ENCODE data around the gene MBOAT2. TPM values are rescaled to one million over a fixed set of nuclear protein-coding genes. Genes with fewer than 3 reads are reported as not detected.

The MBOAT2 gene
- total and polyA plus RNA-seq, 2 of the 13 experiments (the other 11 are each of a cell fraction or from before 2014, with no cell fraction given): 0.11 to 0.36 TPM

- TF ChIP-seq, protein P1, sequence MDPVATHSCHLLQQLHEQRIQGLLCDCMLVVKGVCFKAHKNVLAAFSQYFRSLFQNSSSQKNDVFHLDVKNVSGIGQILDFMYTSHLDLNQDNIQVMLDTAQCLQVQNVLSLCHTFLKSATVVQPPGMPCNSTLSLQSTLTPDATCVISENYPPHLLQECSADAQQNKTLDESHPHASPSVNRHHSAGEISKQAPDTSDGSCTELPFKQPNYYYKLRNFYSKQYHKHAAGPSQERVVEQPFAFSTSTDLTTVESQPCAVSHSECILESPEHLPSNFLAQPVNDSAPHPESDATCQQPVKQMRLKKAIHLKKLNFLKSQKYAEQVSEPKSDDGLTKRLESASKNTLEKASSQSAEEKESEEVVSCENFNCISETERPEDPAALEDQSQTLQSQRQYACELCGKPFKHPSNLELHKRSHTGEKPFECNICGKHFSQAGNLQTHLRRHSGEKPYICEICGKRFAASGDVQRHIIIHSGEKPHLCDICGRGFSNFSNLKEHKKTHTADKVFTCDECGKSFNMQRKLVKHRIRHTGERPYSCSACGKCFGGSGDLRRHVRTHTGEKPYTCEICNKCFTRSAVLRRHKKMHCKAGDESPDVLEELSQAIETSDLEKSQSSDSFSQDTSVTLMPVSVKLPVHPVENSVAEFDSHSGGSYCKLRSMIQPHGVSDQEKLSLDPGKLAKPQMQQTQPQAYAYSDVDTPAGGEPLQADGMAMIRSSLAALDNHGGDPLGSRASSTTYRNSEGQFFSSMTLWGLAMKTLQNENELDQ (CRISPR knock-in tag; IDR thresholded peaks at IDR 0.05; ENCODE audit: borderline replicate concordance): no peak
- no peak for TF ChIP-seq ZSCAN29 (CRISPR knock-in tag; conservative IDR thresholded peaks at IDR 0.05)
- no peak for TF ChIP-seq ZNF329 (CRISPR knock-in tag; IDR thresholded peaks at IDR 0.05; ENCODE audit: low read depth)
- TF ChIP-seq, protein P2, sequence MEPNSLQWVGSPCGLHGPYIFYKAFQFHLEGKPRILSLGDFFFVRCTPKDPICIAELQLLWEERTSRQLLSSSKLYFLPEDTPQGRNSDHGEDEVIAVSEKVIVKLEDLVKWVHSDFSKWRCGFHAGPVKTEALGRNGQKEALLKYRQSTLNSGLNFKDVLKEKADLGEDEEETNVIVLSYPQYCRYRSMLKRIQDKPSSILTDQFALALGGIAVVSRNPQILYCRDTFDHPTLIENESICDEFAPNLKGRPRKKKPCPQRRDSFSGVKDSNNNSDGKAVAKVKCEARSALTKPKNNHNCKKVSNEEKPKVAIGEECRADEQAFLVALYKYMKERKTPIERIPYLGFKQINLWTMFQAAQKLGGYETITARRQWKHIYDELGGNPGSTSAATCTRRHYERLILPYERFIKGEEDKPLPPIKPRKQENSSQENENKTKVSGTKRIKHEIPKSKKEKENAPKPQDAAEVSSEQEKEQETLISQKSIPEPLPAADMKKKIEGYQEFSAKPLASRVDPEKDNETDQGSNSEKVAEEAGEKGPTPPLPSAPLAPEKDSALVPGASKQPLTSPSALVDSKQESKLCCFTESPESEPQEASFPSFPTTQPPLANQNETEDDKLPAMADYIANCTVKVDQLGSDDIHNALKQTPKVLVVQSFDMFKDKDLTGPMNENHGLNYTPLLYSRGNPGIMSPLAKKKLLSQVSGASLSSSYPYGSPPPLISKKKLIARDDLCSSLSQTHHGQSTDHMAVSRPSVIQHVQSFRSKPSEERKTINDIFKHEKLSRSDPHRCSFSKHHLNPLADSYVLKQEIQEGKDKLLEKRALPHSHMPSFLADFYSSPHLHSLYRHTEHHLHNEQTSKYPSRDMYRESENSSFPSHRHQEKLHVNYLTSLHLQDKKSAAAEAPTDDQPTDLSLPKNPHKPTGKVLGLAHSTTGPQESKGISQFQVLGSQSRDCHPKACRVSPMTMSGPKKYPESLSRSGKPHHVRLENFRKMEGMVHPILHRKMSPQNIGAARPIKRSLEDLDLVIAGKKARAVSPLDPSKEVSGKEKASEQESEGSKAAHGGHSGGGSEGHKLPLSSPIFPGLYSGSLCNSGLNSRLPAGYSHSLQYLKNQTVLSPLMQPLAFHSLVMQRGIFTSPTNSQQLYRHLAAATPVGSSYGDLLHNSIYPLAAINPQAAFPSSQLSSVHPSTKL (CRISPR knock-in tag; IDR thresholded peaks at IDR 0.05): peak; percentile 98
- TF ChIP-seq ERF (CRISPR knock-in tag; IDR thresholded peaks at IDR 0.05): peak; percentile 78
- TF ChIP-seq, protein P3, sequence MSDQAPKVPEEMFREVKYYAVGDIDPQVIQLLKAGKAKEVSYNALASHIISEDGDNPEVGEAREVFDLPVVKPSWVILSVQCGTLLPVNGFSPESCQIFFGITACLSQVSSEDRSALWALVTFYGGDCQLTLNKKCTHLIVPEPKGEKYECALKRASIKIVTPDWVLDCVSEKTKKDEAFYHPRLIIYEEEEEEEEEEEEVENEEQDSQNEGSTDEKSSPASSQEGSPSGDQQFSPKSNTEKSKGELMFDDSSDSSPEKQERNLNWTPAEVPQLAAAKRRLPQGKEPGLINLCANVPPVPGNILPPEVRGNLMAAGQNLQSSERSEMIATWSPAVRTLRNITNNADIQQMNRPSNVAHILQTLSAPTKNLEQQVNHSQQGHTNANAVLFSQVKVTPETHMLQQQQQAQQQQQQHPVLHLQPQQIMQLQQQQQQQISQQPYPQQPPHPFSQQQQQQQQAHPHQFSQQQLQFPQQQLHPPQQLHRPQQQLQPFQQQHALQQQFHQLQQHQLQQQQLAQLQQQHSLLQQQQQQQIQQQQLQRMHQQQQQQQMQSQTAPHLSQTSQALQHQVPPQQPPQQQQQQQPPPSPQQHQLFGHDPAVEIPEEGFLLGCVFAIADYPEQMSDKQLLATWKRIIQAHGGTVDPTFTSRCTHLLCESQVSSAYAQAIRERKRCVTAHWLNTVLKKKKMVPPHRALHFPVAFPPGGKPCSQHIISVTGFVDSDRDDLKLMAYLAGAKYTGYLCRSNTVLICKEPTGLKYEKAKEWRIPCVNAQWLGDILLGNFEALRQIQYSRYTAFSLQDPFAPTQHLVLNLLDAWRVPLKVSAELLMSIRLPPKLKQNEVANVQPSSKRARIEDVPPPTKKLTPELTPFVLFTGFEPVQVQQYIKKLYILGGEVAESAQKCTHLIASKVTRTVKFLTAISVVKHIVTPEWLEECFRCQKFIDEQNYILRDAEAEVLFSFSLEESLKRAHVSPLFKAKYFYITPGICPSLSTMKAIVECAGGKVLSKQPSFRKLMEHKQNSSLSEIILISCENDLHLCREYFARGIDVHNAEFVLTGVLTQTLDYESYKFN (CRISPR knock-in tag; conservative IDR thresholded peaks at IDR 0.05): peak; percentile 96
- TF ChIP-seq GATAD1 (CRISPR knock-in tag; IDR thresholded peaks at IDR 0.05): peak; percentile 42; the same call in 1 of the 2 replicates
- no peak for TF ChIP-seq IRX3 (CRISPR knock-in tag; IDR thresholded peaks at IDR 0.05; ENCODE audit: borderline replicate concordance, low read depth)
- TF ChIP-seq ARID4A (CRISPR knock-in tag; IDR thresholded peaks at IDR 0.05; ENCODE audit: borderline replicate concordance): peak; percentile 37; the same call in 1 of the 2 replicates
- TF ChIP-seq ZBTB2 (CRISPR knock-in tag; IDR thresholded peaks at IDR 0.05; ENCODE audit: low read depth): no peak
- TF ChIP-seq, protein P4, sequence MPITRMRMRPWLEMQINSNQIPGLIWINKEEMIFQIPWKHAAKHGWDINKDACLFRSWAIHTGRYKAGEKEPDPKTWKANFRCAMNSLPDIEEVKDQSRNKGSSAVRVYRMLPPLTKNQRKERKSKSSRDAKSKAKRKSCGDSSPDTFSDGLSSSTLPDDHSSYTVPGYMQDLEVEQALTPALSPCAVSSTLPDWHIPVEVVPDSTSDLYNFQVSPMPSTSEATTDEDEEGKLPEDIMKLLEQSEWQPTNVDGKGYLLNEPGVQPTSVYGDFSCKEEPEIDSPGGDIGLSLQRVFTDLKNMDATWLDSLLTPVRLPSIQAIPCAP (CRISPR knock-in tag; IDR thresholded peaks at IDR 0.05; ENCODE audit: low read depth): no peak
Measured at GRCh38 chr2:8840475-8841091, 162.9 kb downstream of the MBOAT2 start (continued).

All from HepG2 (cell line).